ENCODE results near the gene DPAGT1. TPM values are rescaled to one million over a fixed set of nuclear protein-coding genes. Genes with fewer than 3 reads are reported as not detected.

The DPAGT1 gene
- total RNA-seq (2021; ENCODE audit: unreplicated experiment) (45.1 TPM), Bru-seq, nascent RNA (percentile 64 among the genes with signal in this experiment), BruChase-seq, experiment 1, labeled RNA remaining after a 6-hour chase (percentile 78 among the genes with signal in this experiment), BruChase-seq, experiment 2, labeled RNA remaining after a 2-hour chase (percentile 79 among the genes with signal in this experiment)
- 33.2 and 36.2 TPM in 2 replicates for polyA plus RNA-seq (2012)
- long read RNA-seq, transcript DPAGT1-201 (9 exons, 2,205 nt), result major isoform, 11 of 29 reads
- long read RNA-seq, partial matches to known transcripts, result 5 of 29 reads
- long read RNA-seq, other reads (novel, unspliced or antisense), result 13 of 29 reads

DNA sequence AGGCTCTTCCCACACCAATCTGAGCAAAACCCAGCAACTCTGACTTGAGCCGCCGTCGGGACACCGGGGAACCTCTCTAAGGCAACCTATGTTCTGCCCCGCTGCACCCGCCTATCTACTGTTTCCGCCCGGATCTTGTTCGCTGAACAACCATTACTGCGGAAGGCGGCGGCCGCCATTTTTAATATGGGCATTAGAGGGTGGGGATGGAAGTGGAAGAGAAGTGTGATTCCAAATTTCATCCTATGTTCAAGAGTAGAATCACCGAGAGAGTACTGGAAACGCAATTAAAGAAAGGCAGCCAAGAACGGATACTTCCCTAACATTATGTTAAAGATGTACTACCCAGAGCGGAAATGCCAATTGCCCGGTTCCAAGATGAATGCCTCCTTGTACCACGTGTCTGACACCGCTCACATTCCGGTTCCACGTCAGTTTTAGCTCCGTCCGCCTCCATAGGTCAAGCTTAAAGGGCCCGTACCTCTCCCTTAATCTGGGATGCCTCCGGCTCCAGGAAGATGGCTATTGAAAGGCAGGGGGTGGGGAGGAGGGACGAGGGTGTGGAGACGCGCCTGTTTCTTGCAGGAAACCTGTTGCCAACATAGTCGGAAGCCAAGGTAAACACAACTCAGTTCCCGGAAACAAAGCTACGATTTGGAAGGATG, at the start of gene DPAGT1:
Gene DPAGT1, minus strand, starts transcription at position 95 of the 665 bp plus-strand sequence. CDS start 198 bp downstream, outside the sequence.
- CTCF ChIA-PET, result interaction anchor here (0.6 to 1.8 kb wide), 13 partner anchors 11 to 272 kb away, joined by 3 to 6 read pairs (median 4); partner anchors contain the start of genes CBL and VPS11
- no TSS peak for BruUV-seq (replicated peaks)
- Histone ChIP-seq H3K4me3 (replicated peaks in 1 of 2; ENCODE audit: low read depth in 1 of 2, low read length in 2 of 2) (peak within 1 kb of the TSS; percentile 58 to 78), H3K27me3 (ENCODE audit: insufficient read depth, low read length) (no peaks in the 10 kb centered on the region), H3K9me3 (ENCODE audit: control insufficient read depth in 1 of 2, insufficient read depth in 1 of 2, low read depth in 1 of 2, low read length in 2 of 2) (no peaks in the 10 kb centered on the region), H3K4me1 (ENCODE audit: control insufficient read depth in 1 of 2, insufficient read depth in 2 of 2, low read length in 2 of 2) (peaks cover 33 to 42% of the 10 kb centered on the region in 2 experiments), H3K9me2 (ENCODE audit: insufficient read depth) (no peaks in the 10 kb centered on the region), H3K4me2 (ENCODE audit: low read length) (peak within 1 kb of the TSS; percentile 89), H2AFZ (ENCODE audit: low read depth, low read length, poor library complexity, severe bottlenecking) (peak within 1 kb of the TSS; percentile 87), H3K27ac (ENCODE audit: low read depth, low read length) (peak within 1 kb of the TSS; percentile 96), H3K36me3 (ENCODE audit: control insufficient read depth in 1 of 2, insufficient read depth in 2 of 2, low read length in 2 of 2) (peaks cover 6 to 20% of the 10 kb centered on the region in 2 experiments; a peak in 3 of 4 replicates), H4K20me1 (ENCODE audit: insufficient read depth) (no peaks in the 10 kb centered on the region), H3K79me2 (ENCODE audit: insufficient read depth, low read length) (peaks cover 32% of the 10 kb centered on the region), H3K9ac (ENCODE audit: low read length) (peak within 1 kb of the TSS; percentile 81)
- peak; percentile 42; the same call in 1 of the 2 replicates for TF ChIP-seq ZFX (IDR thresholded peaks at IDR 0.05)
- no peak for TF ChIP-seq CEBPB (IDR thresholded peaks at IDR 0.05; ENCODE audit: low read depth)
- peak; percentile 97 for TF ChIP-seq YY1 (IDR thresholded peaks at IDR 0.05; ENCODE audit: extremely low read depth, insufficient replicate concordance, low read depth, low read length)
- peak; percentile 46 for TF ChIP-seq POLR2AphosphoS5 (IDR thresholded peaks at IDR 0.05; ENCODE audit: low read depth, low read length)
- POLR2A ChIA-PET, result interaction anchor here (0.7 to 1.9 kb wide), 14 partner anchors 9 to 1081 kb away, joined by 3 to 20 read pairs (median 3); partner anchors contain the start of genes HINFP, HMBS, NLRX1 and RPS25
- DNase-seq (ENCODE audit: low read depth, low spot score) (peak; percentile 98), ATAC-seq (peak; percentile 80)
- intact Hi-C loops (cut with micrococcal nuclease), result loop anchor here (2.0 to 10.0 kb wide), 7 partner anchors 67 to 370 kb away; partner anchors contain the start of genes NLRX1, RPS25, TRAPPC4 and USP2
- RAD21 ChIA-PET (ENCODE audit: low non-redundant PET in 1 of 2, low total read pairs in 2 of 2, uncharacterized antibody in 2 of 2, unreplicated experiment in 2 of 2), result interaction anchor here in 1 of 2 experiments (0.5 to 1.0 kb wide), 3 partner anchors 17 to 224 kb away, joined by 4 to 7 read pairs (median 4); partner anchors contain the start of gene HINFP

DNA sequence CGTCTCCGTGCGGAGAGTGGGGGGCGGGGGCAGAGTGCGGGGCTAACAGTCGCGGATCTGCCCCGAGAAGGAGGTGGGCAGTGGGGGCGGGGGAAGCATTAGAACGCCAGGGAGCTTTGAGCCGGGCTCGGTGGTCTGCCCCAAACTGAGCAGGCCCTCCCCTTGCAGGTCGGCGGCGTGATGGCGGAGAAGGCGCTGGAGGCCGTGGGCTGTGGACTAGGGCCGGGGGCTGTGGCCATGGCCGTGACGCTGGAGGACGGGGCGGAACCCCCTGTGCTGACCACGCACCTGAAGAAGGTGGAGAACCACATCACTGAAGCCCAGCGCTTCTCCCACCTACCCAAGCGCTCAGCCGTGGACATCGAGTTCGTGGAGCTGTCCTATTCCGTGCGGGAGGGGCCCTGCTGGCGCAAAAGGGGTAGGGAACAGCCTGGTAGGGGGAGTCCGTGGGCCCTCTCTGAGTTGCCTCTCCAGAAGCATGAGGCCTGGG, 48.2 kb upstream of the DPAGT1 start:
- CTCF ChIA-PET, result no interaction called here
- intact Hi-C loops (cut with micrococcal nuclease), result loop anchor here (5.0 kb wide), 1 partner anchor 322 kb away; no protein-coding TSS in a partner anchor

More for the DNA sequence above, 48.2 kb upstream of the DPAGT1 start:
- Histone ChIP-seq H3K27me3 (ENCODE audit: insufficient read depth, low read length) (no peaks in the 10 kb centered on the region), H2AFZ (ENCODE audit: low read depth, low read length, poor library complexity, severe bottlenecking) (no peak overlapping the region), H3K79me2 (ENCODE audit: insufficient read depth, low read length) (no peaks in the 10 kb centered on the region), H3K9me2 (ENCODE audit: insufficient read depth) (no peaks in the 10 kb centered on the region), H3K4me1 (ENCODE audit: control insufficient read depth in 1 of 2, insufficient read depth in 2 of 2, low read length in 2 of 2) (peaks cover 6 to 23% of the 10 kb centered on the region in 2 experiments; a peak in 3 of 4 replicates), H3K27ac (ENCODE audit: low read depth, low read length) (no peak overlapping the region), H3K36me3 (ENCODE audit: control insufficient read depth in 1 of 2, insufficient read depth in 2 of 2, low read length in 2 of 2) (no peaks in the 10 kb centered on the region), H3K4me2 (ENCODE audit: low read length) (peak overlapping the region; percentile 97), H3K4me3 (replicated peaks in 1 of 2; ENCODE audit: low read depth in 1 of 2, low read length in 2 of 2) (peak overlapping the region; percentile 48 to 72), H3K9me3 (ENCODE audit: control insufficient read depth in 1 of 2, insufficient read depth in 1 of 2, low read depth in 1 of 2, low read length in 2 of 2) (no peaks in the 10 kb centered on the region), H3K9ac (ENCODE audit: low read length) (peak overlapping the region; percentile 61; the same call in 1 of the 2 replicates), H4K20me1 (ENCODE audit: insufficient read depth) (no peaks in the 10 kb centered on the region)
- POLR2A ChIA-PET, result no interaction called here
- no peak for DNase-seq (ENCODE audit: low read depth, low spot score)
- TF ChIP-seq TCF7L2 (IDR thresholded peaks at IDR 0.05; ENCODE audit: borderline replicate concordance, extremely low read depth, insufficient read depth, insufficient read length), result no peak
- TF ChIP-seq ZFX (IDR thresholded peaks at IDR 0.05), result no peak
- TF ChIP-seq EZH2phosphoT487 (IDR thresholded peaks at IDR 0.05; ENCODE audit: borderline replicate concordance), result no peak
- TF ChIP-seq RAD21 (IDR thresholded peaks at IDR 0.05; ENCODE audit: low read depth), result no peak
- no peak for TF ChIP-seq JUND (IDR thresholded peaks at IDR 0.05)
- TF ChIP-seq, protein P1, sequence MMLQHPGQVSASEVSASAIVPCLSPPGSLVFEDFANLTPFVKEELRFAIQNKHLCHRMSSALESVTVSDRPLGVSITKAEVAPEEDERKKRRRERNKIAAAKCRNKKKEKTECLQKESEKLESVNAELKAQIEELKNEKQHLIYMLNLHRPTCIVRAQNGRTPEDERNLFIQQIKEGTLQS (IDR thresholded peaks at IDR 0.05), result no peak
- no peak for TF ChIP-seq SRF (IDR thresholded peaks at IDR 0.05; ENCODE audit: low read depth)
- TF ChIP-seq, protein P2, sequence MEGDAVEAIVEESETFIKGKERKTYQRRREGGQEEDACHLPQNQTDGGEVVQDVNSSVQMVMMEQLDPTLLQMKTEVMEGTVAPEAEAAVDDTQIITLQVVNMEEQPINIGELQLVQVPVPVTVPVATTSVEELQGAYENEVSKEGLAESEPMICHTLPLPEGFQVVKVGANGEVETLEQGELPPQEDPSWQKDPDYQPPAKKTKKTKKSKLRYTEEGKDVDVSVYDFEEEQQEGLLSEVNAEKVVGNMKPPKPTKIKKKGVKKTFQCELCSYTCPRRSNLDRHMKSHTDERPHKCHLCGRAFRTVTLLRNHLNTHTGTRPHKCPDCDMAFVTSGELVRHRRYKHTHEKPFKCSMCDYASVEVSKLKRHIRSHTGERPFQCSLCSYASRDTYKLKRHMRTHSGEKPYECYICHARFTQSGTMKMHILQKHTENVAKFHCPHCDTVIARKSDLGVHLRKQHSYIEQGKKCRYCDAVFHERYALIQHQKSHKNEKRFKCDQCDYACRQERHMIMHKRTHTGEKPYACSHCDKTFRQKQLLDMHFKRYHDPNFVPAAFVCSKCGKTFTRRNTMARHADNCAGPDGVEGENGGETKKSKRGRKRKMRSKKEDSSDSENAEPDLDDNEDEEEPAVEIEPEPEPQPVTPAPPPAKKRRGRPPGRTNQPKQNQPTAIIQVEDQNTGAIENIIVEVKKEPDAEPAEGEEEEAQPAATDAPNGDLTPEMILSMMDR (IDR thresholded peaks at IDR 0.05 in 2 of 3, conservative IDR thresholded peaks at IDR 0.05 in 1 of 3; ENCODE audit: borderline replicate concordance in 1 of 3, insufficient read depth in 1 of 3, low read depth in 2 of 3, low read length in 2 of 3), result no peak
- no peak for TF ChIP-seq SP1 (IDR thresholded peaks at IDR 0.05; ENCODE audit: low read depth)
- TF ChIP-seq YY1 (IDR thresholded peaks at IDR 0.05; ENCODE audit: extremely low read depth, insufficient replicate concordance, low read depth, low read length), result no peak
- no peak for TF ChIP-seq ZNF274 (IDR thresholded peaks at IDR 0.05; ENCODE audit: low read depth, low read length)
- BruUV-seq (replicated peaks), result no TSS peak
- RAD21 ChIA-PET (ENCODE audit: low non-redundant PET in 1 of 2, low total read pairs in 2 of 2, uncharacterized antibody in 2 of 2, unreplicated experiment in 2 of 2), result no interaction called here
- ATAC-seq, result no peak
